Measurements from ENCODE around the gene ABCA4.
"Not testable (repeated sequence)": the region's sequence is repeated elsewhere in the genome, so short reads cannot be mapped to it uniquely, and the experiment has no call there.

Gene ABCA4

DNA sequence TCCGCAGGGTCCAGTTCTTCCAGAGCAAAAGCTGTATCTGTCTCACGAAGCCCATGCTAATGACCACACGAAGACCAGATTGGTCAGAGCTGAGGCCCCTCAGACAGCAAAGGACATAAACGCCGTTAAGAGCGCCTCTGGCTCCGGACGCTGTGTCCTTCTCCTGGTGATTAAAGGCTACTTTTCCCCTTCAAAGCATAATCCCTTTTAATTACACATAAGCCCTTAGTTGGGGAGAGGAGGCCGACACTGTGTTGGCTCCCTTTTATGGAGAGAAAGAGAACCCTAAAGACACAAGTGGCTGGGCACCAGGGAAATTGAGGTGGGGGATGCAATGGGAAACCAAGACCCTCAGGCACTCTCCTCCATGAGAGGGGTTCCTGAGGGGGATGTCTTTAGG is at the start of gene ABCA4:
TSS of gene ABCA4 (minus strand) at position 158 of the 400 bp plus-strand sequence. CDS start at position 55, 103 bp downstream.
- H3K36me3 ChIP-seq (ENCODE audit: insufficient read depth, low read length), result no peaks in the 10 kb centered on the region
- TF ChIP-seq POLR2AphosphoS5 (IDR thresholded peaks at IDR 0.05; ENCODE audit: borderline replicate concordance, low read depth, low read length), result no peak
- no peak for TF ChIP-seq EZH2 (IDR thresholded peaks at IDR 0.05)
- no peak for TF ChIP-seq FOXP2 (optimal IDR thresholded peaks at IDR 0.05; ENCODE audit: control extremely low read depth, extremely low read length, insufficient read depth)
- H3K9ac ChIP-seq (ENCODE audit: insufficient read length), result no peak within 1 kb of the TSS
- peak within 1 kb of the TSS; percentile 71 for H3K27ac ChIP-seq
- H3K4me3 ChIP-seq, result peak within 1 kb of the TSS; percentile 57
- no peaks in the 10 kb centered on the region for H3K9me3 ChIP-seq (ENCODE audit: low read depth, low read length)
- no peak for DNase-seq (ENCODE audit: low read depth, low spot score)

DNA sequence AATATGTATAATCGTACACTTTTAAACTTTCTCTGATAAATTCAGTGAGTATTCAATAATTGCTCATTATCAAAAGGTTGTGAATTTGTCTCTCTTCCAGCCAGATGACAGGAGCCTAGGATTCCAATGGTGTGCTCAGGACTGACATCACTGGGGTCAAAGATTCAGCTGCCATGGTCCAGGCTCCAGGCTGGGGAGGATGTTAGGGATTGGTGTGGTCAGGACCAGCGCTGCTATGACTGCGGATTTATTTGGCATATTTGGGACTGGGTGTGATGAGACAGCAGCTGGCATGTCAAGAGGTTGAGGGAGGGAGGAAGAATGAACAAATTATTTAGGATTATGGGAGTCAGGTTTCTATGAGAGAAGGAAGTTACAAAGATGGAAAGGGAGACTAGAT is 48.2 kb upstream of the ABCA4 start:
- TF ChIP-seq POLR2AphosphoS5 (IDR thresholded peaks at IDR 0.05; ENCODE audit: borderline replicate concordance, low read depth, low read length) (no peak), FOXP2 (optimal IDR thresholded peaks at IDR 0.05; ENCODE audit: control extremely low read depth, extremely low read length, insufficient read depth) (no peak), EZH2 (IDR thresholded peaks at IDR 0.05) (no peak)
- no peak for DNase-seq (ENCODE audit: low read depth, low spot score)
- Histone ChIP-seq H3K4me3 (no peak overlapping the region), H3K9ac (ENCODE audit: insufficient read length) (no peak overlapping the region), H3K27ac (no peak overlapping the region), H3K9me3 (ENCODE audit: low read depth, low read length) (no peaks in the 10 kb centered on the region), H3K36me3 (ENCODE audit: insufficient read depth, low read length) (no peaks in the 10 kb centered on the region)

DNA sequence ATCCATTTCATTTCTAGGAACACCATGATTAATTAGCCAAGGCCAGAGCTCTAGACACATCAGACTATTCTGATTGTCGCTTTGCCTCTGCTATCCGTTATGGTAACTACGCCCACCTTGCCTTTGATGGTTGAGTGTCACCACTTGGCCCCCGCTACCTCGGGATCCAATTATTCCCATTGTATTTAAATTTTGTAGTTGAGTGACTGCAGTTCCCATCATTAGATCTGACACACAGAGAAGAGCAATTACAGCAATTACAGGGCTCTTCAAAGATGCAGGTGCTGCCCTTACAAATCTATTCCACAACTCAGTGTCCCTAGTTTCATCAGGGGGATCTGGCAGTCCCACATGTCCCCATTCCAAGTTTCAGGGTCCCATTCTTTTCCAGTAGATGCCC is 44.9 kb upstream of the ABCA4 start:
- TF ChIP-seq FOXP2 (optimal IDR thresholded peaks at IDR 0.05; ENCODE audit: control extremely low read depth, extremely low read length, insufficient read depth) (no peak), POLR2AphosphoS5 (IDR thresholded peaks at IDR 0.05; ENCODE audit: borderline replicate concordance, low read depth, low read length) (no peak)
- DNase-seq (ENCODE audit: low read depth, low spot score), result no peak
- Histone ChIP-seq H3K36me3 (ENCODE audit: insufficient read depth, low read length) (no peaks in the 10 kb centered on the region), H3K4me3 (no peak overlapping the region), H3K27ac (no peak overlapping the region), H3K9ac (ENCODE audit: insufficient read length) (no peak overlapping the region), H3K9me3 (ENCODE audit: low read depth, low read length) (no peaks in the 10 kb centered on the region)

DNA sequence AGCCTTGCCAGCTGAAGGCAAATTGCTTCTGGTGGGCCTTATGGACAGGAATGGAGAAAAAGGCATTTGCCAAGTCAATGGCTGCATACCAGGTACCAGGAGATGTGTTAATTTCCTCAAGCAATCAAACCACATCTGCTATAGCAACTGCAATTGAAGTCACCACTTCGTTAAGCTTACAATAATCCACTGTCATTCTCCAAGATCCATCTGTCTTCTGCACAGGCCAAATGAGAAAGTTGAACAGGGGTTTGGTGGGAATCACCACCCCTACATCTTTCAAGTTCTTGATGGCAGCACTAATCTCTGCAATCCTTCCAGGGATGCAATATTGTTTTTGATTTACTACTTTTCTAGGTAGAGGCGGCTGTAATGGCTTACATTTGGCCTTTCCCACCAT is 43.9 kb upstream of the ABCA4 start:
- not testable (repeated sequence) for DNase-seq (ENCODE audit: low read depth, low spot score); H3K4me3 ChIP-seq; H3K9ac ChIP-seq (ENCODE audit: insufficient read length); H3K27ac ChIP-seq; H3K36me3 ChIP-seq (ENCODE audit: insufficient read depth, low read length); H3K9me3 ChIP-seq (ENCODE audit: low read depth, low read length)

DNA sequence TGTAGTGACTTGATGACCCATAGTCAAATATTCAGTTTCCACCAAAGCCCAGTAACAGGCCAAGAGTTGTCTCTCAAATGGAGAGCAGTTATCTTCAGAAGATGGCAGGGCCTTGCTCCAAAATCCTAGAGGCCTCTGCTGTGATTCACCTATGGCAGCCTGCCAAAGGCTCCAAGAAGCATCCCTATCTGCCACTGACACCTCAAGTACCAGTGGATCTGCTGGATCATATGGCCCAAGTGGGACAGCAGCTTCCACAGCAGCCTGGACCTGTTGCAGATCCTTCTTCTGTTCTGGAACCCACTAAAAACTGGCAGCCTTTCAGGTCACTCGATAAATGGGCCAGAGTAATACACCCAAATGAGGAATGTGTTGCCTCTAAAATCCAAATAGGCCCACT is 43.2 kb upstream of the ABCA4 start:
- not testable (repeated sequence) for H3K27ac ChIP-seq; DNase-seq (ENCODE audit: low read depth, low spot score); H3K9me3 ChIP-seq (ENCODE audit: low read depth, low read length); H3K9ac ChIP-seq (ENCODE audit: insufficient read length); H3K4me3 ChIP-seq; H3K36me3 ChIP-seq (ENCODE audit: insufficient read depth, low read length)

DNA sequence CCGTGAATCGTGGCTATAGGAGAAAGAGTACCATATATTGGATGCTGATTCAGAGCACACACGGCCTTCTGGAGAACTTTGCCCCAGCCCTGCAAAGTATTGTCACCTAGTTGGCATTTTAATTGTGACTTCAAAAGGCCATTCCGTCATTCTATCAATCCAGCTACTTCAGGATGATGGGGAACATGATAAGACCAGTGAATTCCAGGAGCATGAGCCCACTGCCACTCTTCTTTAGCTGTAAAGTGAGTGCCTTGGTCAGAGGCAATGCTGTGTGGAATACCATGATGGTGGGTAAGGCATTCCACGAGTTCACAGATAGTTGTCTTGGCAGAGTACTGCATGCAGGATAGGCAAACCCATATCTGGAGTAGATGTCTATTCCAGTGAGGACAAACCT is 42.3 kb upstream of the ABCA4 start:
- not testable (repeated sequence) for H3K36me3 ChIP-seq (ENCODE audit: insufficient read depth, low read length); DNase-seq (ENCODE audit: low read depth, low spot score); H3K9me3 ChIP-seq (ENCODE audit: low read depth, low read length); H3K4me3 ChIP-seq; H3K9ac ChIP-seq (ENCODE audit: insufficient read length); H3K27ac ChIP-seq

DNA sequence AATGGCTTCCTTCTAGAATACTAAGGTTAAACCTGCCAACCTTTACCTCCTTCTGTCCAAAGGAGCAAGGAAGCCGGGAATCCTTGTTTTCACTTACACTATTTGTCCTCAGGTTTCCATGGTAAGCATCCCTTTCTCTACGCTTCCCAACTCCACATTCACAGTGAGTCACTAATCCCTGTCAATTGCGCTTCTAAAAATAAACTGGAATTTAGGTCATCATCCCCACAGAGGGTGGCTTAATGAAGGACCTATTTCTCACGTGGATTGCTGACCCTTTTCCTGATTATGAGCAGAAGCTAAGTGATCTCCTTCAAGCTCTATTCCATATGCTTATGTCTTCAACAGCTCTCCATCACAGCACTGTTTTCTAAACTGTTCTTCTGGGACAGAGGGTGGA is 39.9 kb upstream of the ABCA4 start:
- no peak overlapping the region for H3K27ac ChIP-seq
- H3K36me3 ChIP-seq (ENCODE audit: insufficient read depth, low read length), result no peaks in the 10 kb centered on the region
- no peak for DNase-seq (ENCODE audit: low read depth, low spot score)
- H3K4me3 ChIP-seq, result no peak overlapping the region
- no peak overlapping the region for H3K9ac ChIP-seq (ENCODE audit: insufficient read length)
- TF ChIP-seq FOXP2 (optimal IDR thresholded peaks at IDR 0.05; ENCODE audit: control extremely low read depth, extremely low read length, insufficient read depth), result no peak
- TF ChIP-seq EZH2 (IDR thresholded peaks at IDR 0.05), result no peak
- H3K9me3 ChIP-seq (ENCODE audit: low read depth, low read length), result no peaks in the 10 kb centered on the region

DNA sequence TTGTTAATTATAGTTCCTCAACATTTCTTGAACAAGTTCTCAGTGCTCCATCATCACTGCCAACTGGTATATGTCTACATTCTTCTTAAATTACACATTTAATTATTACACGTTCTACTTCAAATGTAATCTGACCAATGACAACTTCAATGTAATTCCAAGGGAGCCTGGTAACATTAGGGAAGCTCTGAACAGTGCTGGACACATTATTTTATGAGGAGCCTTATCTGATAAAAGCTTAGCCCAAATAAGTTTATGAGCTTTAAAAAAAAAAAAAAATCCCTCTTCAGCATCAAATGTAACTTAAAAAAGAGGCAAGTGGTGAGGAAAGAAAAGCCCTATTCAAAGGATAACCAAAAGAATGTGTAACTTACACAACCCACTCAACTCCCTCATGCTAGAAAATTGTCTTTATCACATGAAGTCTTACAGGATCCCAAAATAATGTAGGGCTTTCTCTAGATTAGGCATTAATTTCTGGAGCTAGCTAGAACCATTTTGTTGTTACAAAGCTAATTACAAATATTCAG is 35.2 kb upstream of the ABCA4 start:
- DNase-seq (ENCODE audit: low read depth, low spot score), result no peak
- Histone ChIP-seq H3K4me3 (no peak overlapping the region), H3K36me3 (ENCODE audit: insufficient read depth, low read length) (no peaks in the 10 kb centered on the region), H3K9me3 (ENCODE audit: low read depth, low read length) (no peaks in the 10 kb centered on the region), H3K9ac (ENCODE audit: insufficient read length) (no peak overlapping the region), H3K27ac (no peak overlapping the region)
- no peak for TF ChIP-seq EZH2 (IDR thresholded peaks at IDR 0.05)
- no peak for TF ChIP-seq FOXP2 (optimal IDR thresholded peaks at IDR 0.05; ENCODE audit: control extremely low read depth, extremely low read length, insufficient read depth)

DNA sequence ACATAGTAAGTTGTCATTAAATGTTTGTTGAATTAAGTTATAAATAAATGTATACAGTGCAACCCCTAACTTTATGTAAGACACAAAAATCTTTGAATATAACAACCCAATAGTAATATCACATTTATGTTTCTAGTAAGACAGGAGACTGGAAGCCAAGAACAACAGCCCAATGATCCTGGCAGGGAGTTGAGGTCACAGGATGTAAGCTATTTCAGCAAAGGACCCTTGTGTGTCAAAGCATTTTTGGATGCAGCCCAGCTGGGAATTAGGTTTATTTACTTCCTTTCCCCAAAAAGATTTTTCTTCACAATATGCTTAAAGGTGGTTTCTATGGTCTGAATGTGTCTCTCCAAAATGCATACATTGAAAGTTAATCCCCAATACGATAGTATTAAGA is 34.0 kb upstream of the ABCA4 start:
- Histone ChIP-seq H3K9me3 (ENCODE audit: low read depth, low read length) (no peaks in the 10 kb centered on the region), H3K9ac (ENCODE audit: insufficient read length) (no peak overlapping the region), H3K4me3 (no peak overlapping the region), H3K36me3 (ENCODE audit: insufficient read depth, low read length) (no peaks in the 10 kb centered on the region), H3K27ac (no peak overlapping the region)
- TF ChIP-seq POLR2AphosphoS5 (IDR thresholded peaks at IDR 0.05; ENCODE audit: borderline replicate concordance, low read depth, low read length) (no peak), EZH2 (IDR thresholded peaks at IDR 0.05) (no peak), FOXP2 (optimal IDR thresholded peaks at IDR 0.05; ENCODE audit: control extremely low read depth, extremely low read length, insufficient read depth) (no peak)
- no peak for DNase-seq (ENCODE audit: low read depth, low spot score)

DNA sequence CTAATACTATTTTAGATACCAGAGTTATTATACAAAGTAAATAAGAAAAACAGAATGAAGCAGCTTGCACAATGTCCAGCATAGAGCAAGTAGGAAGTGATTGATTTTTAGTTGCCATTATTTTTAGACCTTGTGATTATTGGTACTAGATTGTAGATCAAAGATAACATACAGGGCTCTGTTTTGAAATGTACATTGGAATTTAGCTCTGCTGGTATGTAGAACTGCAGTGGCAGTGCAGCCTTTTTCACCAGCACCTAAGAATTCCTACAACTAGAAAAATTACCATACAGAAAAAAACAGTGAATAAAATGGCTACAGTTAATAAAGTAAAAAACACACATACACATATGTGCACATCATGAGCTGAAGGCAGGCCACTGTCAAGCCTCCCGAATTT is 32.2 kb upstream of the ABCA4 start:
- Histone ChIP-seq H3K27ac (no peak overlapping the region), H3K36me3 (ENCODE audit: insufficient read depth, low read length) (no peaks in the 10 kb centered on the region), H3K9ac (ENCODE audit: insufficient read length) (no peak overlapping the region), H3K9me3 (ENCODE audit: low read depth, low read length) (no peaks in the 10 kb centered on the region), H3K4me3 (no peak overlapping the region)
- no peak for DNase-seq (ENCODE audit: low read depth, low spot score)
- TF ChIP-seq EZH2 (IDR thresholded peaks at IDR 0.05) (no peak), POLR2AphosphoS5 (IDR thresholded peaks at IDR 0.05; ENCODE audit: borderline replicate concordance, low read depth, low read length) (no peak)

DNA sequence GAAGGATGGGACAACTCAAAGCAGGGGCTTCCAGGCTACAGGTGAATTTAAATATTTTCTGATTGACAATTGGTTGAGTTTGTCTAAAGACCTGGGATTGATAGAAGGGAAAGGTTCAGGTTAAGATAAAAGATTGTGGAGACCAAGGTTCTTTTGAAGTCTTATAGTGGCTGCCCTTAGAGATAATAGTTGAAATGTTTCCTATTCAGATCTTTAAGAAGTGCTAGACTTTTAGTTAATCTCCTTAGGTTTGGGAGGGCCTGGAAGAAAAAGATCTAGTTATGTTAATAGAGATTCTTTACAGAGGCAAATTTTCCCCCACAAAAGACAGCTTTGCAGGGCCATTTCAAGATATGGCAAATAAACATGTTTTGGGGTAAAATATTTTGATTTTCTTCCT is 28.2 kb upstream of the ABCA4 start:
- not testable (repeated sequence) for H3K27ac ChIP-seq; H3K36me3 ChIP-seq (ENCODE audit: insufficient read depth, low read length); H3K9me3 ChIP-seq (ENCODE audit: low read depth, low read length); H3K9ac ChIP-seq (ENCODE audit: insufficient read length); DNase-seq (ENCODE audit: low read depth, low spot score); H3K4me3 ChIP-seq

Measured in SK-N-MC (cell line).